Activated CD8-positive, alpha-beta memory T cell treated with anti-CD3 and anti-CD28 coated beads, Interleukin-2, amount 50 U/mL, for 1 hour (primary cell): Measurements from ENCODE around the gene PRAMEF13.
"Not testable (repeated sequence)": the region's sequence is repeated elsewhere in the genome, so short reads cannot be mapped to it uniquely, and the experiment has no call there.

ENCODE experiments used
- DNase-seq: peaks from one replicate; pipeline ENCODE4 v3.0.0-alpha.2; 2020; ENCODE audit errors: extremely low read depth

PRAMEF13 gene

GRCh38 chr1:13201309-13201708, at the start of gene PRAMEF13:
TSS of gene PRAMEF13 (minus strand) at chr1:13201409. CDS start at chr1:13199589, 1,820 bp downstream.
- not testable (repeated sequence) for DNase-seq

- not testable (repeated sequence) for DNase-seq
These were observed 45.9 kb upstream of the PRAMEF13 start for GRCh38 chr1:13247122-13247521.

- DNase-seq, result not testable (repeated sequence)
These were observed 45.3 kb upstream of the PRAMEF13 start for GRCh38 chr1:13246554-13246871.

GRCh38 chr1:13245841-13246553, 44.8 kb upstream of the PRAMEF13 start:
- not testable (repeated sequence) for DNase-seq

GRCh38 chr1:13243536-13244263, 42.5 kb upstream of the PRAMEF13 start:
- not testable (repeated sequence) for DNase-seq

GRCh38 chr1:13239633-13240032, 38.4 kb upstream of the PRAMEF13 start:
- DNase-seq, result not testable (repeated sequence)

- DNase-seq, result not testable (repeated sequence)
These were observed 36.4 kb upstream of the PRAMEF13 start for GRCh38 chr1:13237572-13237971.

GRCh38 chr1:13234057-13234456, 32.8 kb upstream of the PRAMEF13 start:
- not testable (repeated sequence) for DNase-seq

- not testable (repeated sequence) for DNase-seq
These were observed 30.8 kb upstream of the PRAMEF13 start for GRCh38 chr1:13232056-13232455.

- DNase-seq, result not testable (repeated sequence)
These were observed 30.0 kb upstream of the PRAMEF13 start for GRCh38 chr1:13231061-13231750.

- DNase-seq, result not testable (repeated sequence)
These were observed 29.4 kb upstream of the PRAMEF13 start for GRCh38 chr1:13230601-13231000.

- DNase-seq, result not testable (repeated sequence)
These were observed 28.9 kb upstream of the PRAMEF13 start for GRCh38 chr1:13230096-13230495.

GRCh38 chr1:13228343-13228781, 27.2 kb upstream of the PRAMEF13 start:
- DNase-seq, result no peak

- DNase-seq, result not testable (repeated sequence)
These were observed 26.3 kb upstream of the PRAMEF13 start for GRCh38 chr1:13227271-13228055.

GRCh38 chr1:13225675-13226204, 24.5 kb upstream of the PRAMEF13 start, which contains the start of gene PRAMEF18:
TSS of gene PRAMEF18 (minus strand) at chr1:13226154. CDS start at chr1:13226106, 48 bp downstream.
- not testable (repeated sequence) for DNase-seq

- DNase-seq, result no peak
These were observed 23.4 kb upstream of the PRAMEF13 start for GRCh38 chr1:13224480-13225060.

- not testable (repeated sequence) for DNase-seq
These were observed 21.6 kb upstream of the PRAMEF13 start for GRCh38 chr1:13222788-13223187.

- DNase-seq, result not testable (repeated sequence)
These were observed 18.0 kb upstream of the PRAMEF13 start for GRCh38 chr1:13219203-13219602.

- DNase-seq, result not testable (repeated sequence)
These were observed 15.4 kb upstream of the PRAMEF13 start for GRCh38 chr1:13216619-13217018.

- DNase-seq, result not testable (repeated sequence)
These were observed 7.5 kb upstream of the PRAMEF13 start for GRCh38 chr1:13208712-13209111.

- DNase-seq, result not testable (repeated sequence)
These were observed 29.7 kb downstream of the PRAMEF13 start, which contains the start of gene PRAMEF9 for GRCh38 chr1:13171548-13171947. TSS of gene PRAMEF9 (plus strand) at chr1:13171848. CDS start at chr1:13175281, 3,433 bp downstream.
